Activated CD8-positive, alpha-beta memory T cell treated with anti-CD3 and anti-CD28 coated beads for 48 hours (primary cell): ENCODE results near the gene RAB8B.
"Not testable (repeated sequence)": the region's sequence is repeated elsewhere in the genome, so short reads cannot be mapped to it uniquely, and the experiment has no call there.

Experiments
- DNase-seq, 3 experiments: peaks; one replicate each; pipeline ENCODE4 v3.0.0-alpha.2; 2020; ENCODE audit warnings: low read depth in 2 of 3, low spot score in 2 of 3

The RAB8B gene

GRCh38 chr15:63203451-63204090 lies 14.2 kb downstream of the RAB8B start:
- DNase-seq = no peak

- DNase-seq = no peak
Measured at GRCh38 chr15:63206079-63206478, 16.7 kb downstream of the RAB8B start.

GRCh38 chr15:63208824-63209223 lies 19.4 kb downstream of the RAB8B start:
- not testable (repeated sequence) for DNase-seq

- DNase-seq = no peak
Measured at GRCh38 chr15:63210151-63211091, 21.0 kb downstream of the RAB8B start.

- no peak for DNase-seq
Measured at GRCh38 chr15:63211092-63211490, 21.7 kb downstream of the RAB8B start.

GRCh38 chr15:63211549-63211948 lies 22.1 kb downstream of the RAB8B start:
- DNase-seq = no peak

- no peak for DNase-seq
Measured at GRCh38 chr15:63212050-63213004, 22.9 kb downstream of the RAB8B start.

- no peak for DNase-seq
Measured at GRCh38 chr15:63218100-63218808, 28.8 kb downstream of the RAB8B start.

- DNase-seq = no peak
Measured at GRCh38 chr15:63219196-63219710, 29.8 kb downstream of the RAB8B start.

GRCh38 chr15:63221346-63221745 lies 31.9 kb downstream of the RAB8B start:
- DNase-seq = no peak

GRCh38 chr15:63223463-63223862 lies 34.1 kb downstream of the RAB8B start:
- no peak for DNase-seq

- DNase-seq = no peak
Measured at GRCh38 chr15:63225381-63225780, 36.0 kb downstream of the RAB8B start.

- DNase-seq = no peak
Measured at GRCh38 chr15:63226155-63226883, 36.9 kb downstream of the RAB8B start.

GRCh38 chr15:63226966-63227401 lies 37.6 kb downstream of the RAB8B start:
- DNase-seq = no peak

- DNase-seq = no peak
Measured at GRCh38 chr15:63227689-63228088, 38.3 kb downstream of the RAB8B start.

- DNase-seq = no peak
Measured at GRCh38 chr15:63231206-63231605, 41.8 kb downstream of the RAB8B start.

- no peak for DNase-seq
Measured at GRCh38 chr15:63231706-63232105, 42.3 kb downstream of the RAB8B start.

GRCh38 chr15:63232405-63232804 lies 43.0 kb downstream of the RAB8B start:
- DNase-seq = no peak

GRCh38 chr15:63232943-63233342 lies 43.5 kb downstream of the RAB8B start:
- DNase-seq = no peak
